ENCODE measurements around the gene LZTR1.

DNA sequence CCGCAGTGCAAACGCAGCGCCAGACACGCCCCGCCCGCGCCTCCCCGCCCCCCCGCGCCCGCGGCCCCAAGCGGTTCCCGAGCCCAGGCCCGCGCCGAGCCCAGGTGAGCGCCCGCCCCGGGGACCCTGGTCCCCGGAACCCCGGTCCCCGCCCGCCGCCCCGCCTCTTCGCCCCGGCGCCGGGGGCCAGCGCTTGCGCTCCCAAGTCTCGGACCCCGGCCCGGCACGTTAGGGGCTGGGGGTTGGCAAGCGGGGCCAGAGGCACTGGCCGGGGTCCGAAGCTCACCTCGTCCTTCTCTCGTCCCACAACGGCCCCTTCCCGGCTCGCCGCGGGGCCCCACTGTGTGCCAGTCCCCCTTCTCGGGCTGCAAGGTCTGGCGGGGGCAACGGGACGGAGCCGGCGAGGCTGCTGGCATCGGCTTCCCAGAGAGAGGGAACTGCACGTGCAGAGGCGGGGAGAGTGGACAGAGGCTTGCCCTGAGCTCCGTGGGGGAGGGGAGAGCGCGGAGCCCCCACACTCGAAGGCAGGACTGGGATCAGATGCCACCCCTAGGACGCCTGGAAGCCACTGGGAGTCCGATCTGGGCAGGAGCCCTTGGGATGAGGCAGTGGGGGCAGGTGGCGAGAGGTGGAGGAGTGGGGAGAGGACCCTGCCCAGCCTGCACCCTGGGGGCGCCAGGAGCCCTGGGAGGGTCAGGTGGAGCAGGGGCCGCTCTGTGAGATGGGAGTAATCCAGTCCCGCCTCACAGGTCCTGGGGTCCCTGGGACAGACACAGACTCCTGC is 16.8 kb upstream of the LZTR1 start:
- TF ChIP-seq CEBPB (IDR thresholded peaks at IDR 0.05; ENCODE audit: low read depth, low read length) (no peak), CTCF (conservative IDR thresholded peaks at IDR 0.05; ENCODE audit: low read depth, low read length) (no peak), USF2 (IDR thresholded peaks at IDR 0.05; ENCODE audit: low read depth, low read length) (no peak), BHLHE40 (IDR thresholded peaks at IDR 0.05; ENCODE audit: low read depth, low read length) (peak; percentile 78), RAD21 (IDR thresholded peaks at IDR 0.05; ENCODE audit: low read length) (no peak)
